HG02678 (cell line): ENCODE results near the gene GPR75.
"Not testable (repeated sequence)": the region's sequence is repeated elsewhere in the genome, so short reads cannot be mapped to it uniquely, and the experiment has no call there.

Experiments used
- ATAC-seq: cut with Tn5 transposase; IDR thresholded peaks from one replicate; pipeline ENCODE4 v1.9.1; 2021; ENCODE audit warnings: mild to moderate bottlenecking, moderate library complexity; ENCODE audit not compliant: unreplicated experiment

The GPR75 gene

GRCh38 chr2:53854678-53855077, 5.1 kb downstream of the GPR75 start:
- no peak for ATAC-seq

- ATAC-seq: no peak
Observed at GRCh38 chr2:53852532-53852931, 7.2 kb downstream of the GPR75 start.

GRCh38 chr2:53851052-53851757, 8.6 kb downstream of the GPR75 start:
- not testable (repeated sequence) for ATAC-seq

- no peak for ATAC-seq
Observed at GRCh38 chr2:53848062-53848461, 11.7 kb downstream of the GPR75 start.

GRCh38 chr2:53843595-53843994, 16.2 kb downstream of the GPR75 start:
- ATAC-seq: no peak

- no peak for ATAC-seq
Observed at GRCh38 chr2:53842891-53843290, 16.9 kb downstream of the GPR75 start.

- not testable (repeated sequence) for ATAC-seq
Observed at GRCh38 chr2:53841651-53842050, 18.1 kb downstream of the GPR75 start.

GRCh38 chr2:53840580-53840979, 19.2 kb downstream of the GPR75 start:
- ATAC-seq: no peak

GRCh38 chr2:53829980-53830290, 29.8 kb downstream of the GPR75 start:
- ATAC-seq: not testable (repeated sequence)

GRCh38 chr2:53829273-53829979, 30.3 kb downstream of the GPR75 start:
- ATAC-seq: no peak

- no peak for ATAC-seq
Observed at GRCh38 chr2:53828331-53828730, 31.4 kb downstream of the GPR75 start.

- ATAC-seq: no peak
Observed at GRCh38 chr2:53827398-53828175, 32.2 kb downstream of the GPR75 start.

GRCh38 chr2:53826587-53827397, 33.0 kb downstream of the GPR75 start:
- ATAC-seq: no peak

GRCh38 chr2:53826030-53826410, 33.7 kb downstream of the GPR75 start:
- ATAC-seq: no peak

GRCh38 chr2:53823639-53824038, 36.1 kb downstream of the GPR75 start:
- ATAC-seq: not testable (repeated sequence)

- no peak for ATAC-seq
Observed at GRCh38 chr2:53821810-53822209, 38.0 kb downstream of the GPR75 start.

- no peak for ATAC-seq
Observed at GRCh38 chr2:53820711-53821110, 39.1 kb downstream of the GPR75 start.

GRCh38 chr2:53820048-53820447, 39.7 kb downstream of the GPR75 start:
- ATAC-seq: no peak

GRCh38 chr2:53819634-53820033, 40.1 kb downstream of the GPR75 start:
- no peak for ATAC-seq

GRCh38 chr2:53818854-53819435, 40.8 kb downstream of the GPR75 start:
- no peak for ATAC-seq

GRCh38 chr2:53813151-53813550, 46.6 kb downstream of the GPR75 start:
- no peak for ATAC-seq
